KMS-11 (cell line): ENCODE measurements around the gene UGT1A6.
"Not testable (repeated sequence)": the region's sequence is repeated elsewhere in the genome, so short reads cannot be mapped to it uniquely, and the experiment has no call there.

ENCODE experiments used
- H2AFZ ChIP-seq: fragments of 200-600 bp; sonication (generic); 2 replicates; pipeline ENCODE4 v1.6.1; 2016; ENCODE audit warnings: antibody characterized with exemption, mixed run types, low read depth
- H3K27ac ChIP-seq: fragments of 200-600 bp; sonication (generic); 2 replicates; pipeline ENCODE4 v1.6.1; 2016; ENCODE audit warnings: mild to moderate bottlenecking, mixed run types
- H3K27me3 ChIP-seq: fragments of 200-600 bp; sonication (generic); 2 replicates; pipeline ENCODE4 v1.6.1; 2017; ENCODE audit warnings: mild to moderate bottlenecking, low read depth, mixed run types, moderate library complexity; ENCODE audit not compliant: insufficient read depth
- H3K36me3 ChIP-seq: fragments of 200-600 bp; sonication (generic); 2 replicates; pipeline ENCODE4 v1.6.1; 2017; ENCODE audit warnings: mild to moderate bottlenecking, mixed run types; ENCODE audit not compliant: insufficient read depth
- H3K4me1 ChIP-seq: fragments of 200-600 bp; sonication (generic); 2 replicates; pipeline ENCODE4 v1.6.1; 2016; ENCODE audit warnings: mild to moderate bottlenecking, low read depth, mixed run types; ENCODE audit not compliant: poor library complexity, severe bottlenecking
- H3K4me2 ChIP-seq: fragments of 200-600 bp; sonication (generic); 2 replicates; pipeline ENCODE4 v1.7.0; 2016; ENCODE audit warnings: mild to moderate bottlenecking, mixed run types
- H3K4me3 ChIP-seq: fragments of 200-600 bp; sonication (generic); IDR thresholded peaks from 2 replicates; pipeline ENCODE4 v1.6.1; 2017; ENCODE audit warnings: low read depth, low read length, mixed read lengths; ENCODE audit not compliant: insufficient read depth
- H3K79me2 ChIP-seq: fragments of 200-600 bp; sonication (generic); 2 replicates; pipeline ENCODE4 v1.6.1; 2016; ENCODE audit warnings: low read depth, mixed run types; ENCODE audit not compliant: insufficient read depth
- H3K9ac ChIP-seq: fragments of 200-600 bp; sonication (generic); 2 replicates; pipeline ENCODE4 v1.6.1; 2016; ENCODE audit warnings: mild to moderate bottlenecking, mixed run types
- H4K20me1 ChIP-seq: fragments of 200-600 bp; sonication (generic); 2 replicates; pipeline ENCODE4 v1.6.1; 2016; ENCODE audit warnings: mild to moderate bottlenecking, mixed run types; ENCODE audit not compliant: insufficient read depth
- TF ChIP-seq, protein P1 (sequence below): fragments of 200-600 bp; sonication (generic); conservative IDR thresholded peaks from 2 replicates; pipeline ENCODE4 v1.6.1; 2017; ENCODE audit warnings: low read depth, mild to moderate bottlenecking, antibody characterized with exemption, low read length, moderate library complexity, mixed read lengths

Gene UGT1A6

DNA sequence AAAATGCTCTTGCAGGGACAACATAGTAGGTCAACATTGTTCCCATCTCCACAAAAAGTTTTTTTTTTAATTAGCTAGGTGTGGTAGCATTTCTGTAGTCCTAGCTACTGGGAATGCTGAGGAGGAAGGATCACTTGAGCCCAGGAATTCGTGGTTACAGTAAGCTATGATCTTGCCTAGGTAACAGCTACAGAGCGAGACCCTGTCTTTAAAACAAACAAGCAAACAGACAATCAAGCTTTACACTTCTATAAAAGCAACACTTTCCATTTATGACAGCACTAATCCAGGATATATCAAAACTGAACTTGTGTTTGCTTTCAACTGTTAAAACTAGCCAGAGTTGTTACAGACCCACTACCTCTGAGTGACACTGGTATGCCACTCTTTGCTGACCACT is 48.2 kb downstream of the UGT1A6 start:
- no peaks in the 10 kb centered on the region for H3K27me3 ChIP-seq
- H3K79me2 ChIP-seq, result no peaks in the 10 kb centered on the region
- no peak overlapping the region for H3K27ac ChIP-seq
- H3K4me1 ChIP-seq, result no peaks in the 10 kb centered on the region
- no peaks in the 10 kb centered on the region for H4K20me1 ChIP-seq
- no peaks in the 10 kb centered on the region for H3K36me3 ChIP-seq
- no peak overlapping the region for H3K4me3 ChIP-seq
- H3K9ac ChIP-seq, result no peak overlapping the region
- no peak overlapping the region for H2AFZ ChIP-seq
- TF ChIP-seq, protein P1, sequence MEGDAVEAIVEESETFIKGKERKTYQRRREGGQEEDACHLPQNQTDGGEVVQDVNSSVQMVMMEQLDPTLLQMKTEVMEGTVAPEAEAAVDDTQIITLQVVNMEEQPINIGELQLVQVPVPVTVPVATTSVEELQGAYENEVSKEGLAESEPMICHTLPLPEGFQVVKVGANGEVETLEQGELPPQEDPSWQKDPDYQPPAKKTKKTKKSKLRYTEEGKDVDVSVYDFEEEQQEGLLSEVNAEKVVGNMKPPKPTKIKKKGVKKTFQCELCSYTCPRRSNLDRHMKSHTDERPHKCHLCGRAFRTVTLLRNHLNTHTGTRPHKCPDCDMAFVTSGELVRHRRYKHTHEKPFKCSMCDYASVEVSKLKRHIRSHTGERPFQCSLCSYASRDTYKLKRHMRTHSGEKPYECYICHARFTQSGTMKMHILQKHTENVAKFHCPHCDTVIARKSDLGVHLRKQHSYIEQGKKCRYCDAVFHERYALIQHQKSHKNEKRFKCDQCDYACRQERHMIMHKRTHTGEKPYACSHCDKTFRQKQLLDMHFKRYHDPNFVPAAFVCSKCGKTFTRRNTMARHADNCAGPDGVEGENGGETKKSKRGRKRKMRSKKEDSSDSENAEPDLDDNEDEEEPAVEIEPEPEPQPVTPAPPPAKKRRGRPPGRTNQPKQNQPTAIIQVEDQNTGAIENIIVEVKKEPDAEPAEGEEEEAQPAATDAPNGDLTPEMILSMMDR, result no peak
- H3K4me2 ChIP-seq, result no peak overlapping the region

DNA sequence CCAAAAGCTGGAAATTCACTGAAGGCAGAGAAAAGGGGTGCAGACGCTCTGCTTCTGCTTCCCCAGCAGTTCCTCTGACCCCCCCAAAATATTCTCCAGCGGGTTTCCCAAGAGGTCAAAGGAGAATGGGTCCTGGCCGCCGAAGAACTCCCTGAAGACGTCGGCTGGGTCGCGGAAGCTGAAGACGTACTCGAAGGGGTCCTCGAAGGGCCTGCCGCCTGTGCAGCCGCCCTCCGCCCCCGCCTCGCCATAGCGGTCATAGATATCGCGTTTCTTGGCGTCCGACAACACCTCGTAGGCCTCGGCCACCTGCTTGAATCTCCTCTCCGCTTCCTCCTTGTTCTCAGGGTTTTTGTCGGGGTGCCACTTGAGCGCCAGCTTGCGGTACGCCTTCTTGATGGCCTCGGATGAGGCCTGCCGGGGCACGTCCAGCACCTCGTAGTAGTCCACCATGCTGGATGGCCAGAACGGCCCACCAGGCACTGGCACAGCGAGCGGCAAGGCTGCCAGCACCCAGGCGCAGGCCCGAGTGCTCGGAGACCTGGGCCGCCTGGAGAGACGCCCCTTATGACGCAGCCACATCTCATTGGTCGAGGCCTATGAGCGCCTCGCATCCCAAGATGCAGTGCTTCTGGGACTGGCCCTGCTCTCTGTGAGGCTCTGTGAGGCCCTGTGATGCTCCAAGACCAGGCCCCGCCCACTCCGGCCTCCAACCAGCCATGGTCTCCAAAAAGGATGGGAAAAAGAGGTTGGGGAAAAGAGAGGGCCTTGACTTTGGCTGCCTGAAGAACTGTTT is 51.0 kb downstream of the UGT1A6 start:
- Histone ChIP-seq H3K4me1 (no peaks in the 10 kb centered on the region), H3K9ac (no peak overlapping the region), H3K4me2 (no peak overlapping the region), H3K4me3 (no peak overlapping the region), H3K27ac (no peak overlapping the region), H2AFZ (no peak overlapping the region), H3K36me3 (no peaks in the 10 kb centered on the region), H3K27me3 (no peaks in the 10 kb centered on the region), H3K79me2 (no peaks in the 10 kb centered on the region), H4K20me1 (no peaks in the 10 kb centered on the region)
- TF ChIP-seq, protein P1, result no peak

DNA sequence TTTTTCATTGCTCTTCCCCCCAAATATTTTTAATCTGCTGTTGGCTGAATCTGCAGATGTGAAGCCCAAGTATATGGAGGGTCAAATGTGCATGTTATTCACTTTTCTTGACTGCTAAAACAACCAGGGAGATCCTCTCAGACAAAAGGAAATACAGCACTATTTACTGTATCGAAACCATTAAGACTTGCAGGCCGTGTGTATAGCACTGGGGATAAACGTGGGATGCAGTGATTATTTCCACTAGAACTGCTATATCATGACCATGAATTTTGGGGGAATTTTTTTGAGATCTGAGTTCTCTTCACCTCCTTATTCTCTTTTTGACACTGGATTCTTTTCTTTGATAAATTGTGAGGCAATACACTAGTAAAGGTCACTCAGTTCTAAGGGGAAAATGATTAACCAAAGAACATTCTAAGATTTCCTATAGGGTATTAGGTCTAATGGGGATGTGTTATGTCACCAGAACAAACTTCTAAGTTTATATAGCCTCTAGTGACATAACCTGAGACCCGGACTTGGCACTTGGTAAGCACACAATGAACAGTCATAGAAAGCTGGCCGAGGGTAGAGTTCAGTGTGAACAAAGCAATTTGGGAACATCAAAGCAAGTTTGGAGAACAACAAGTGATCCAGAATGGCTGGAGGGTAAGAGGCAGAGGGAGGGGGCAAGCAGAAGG is 52.5 kb downstream of the UGT1A6 start:
- H2AFZ ChIP-seq, result no peak overlapping the region
- H3K79me2 ChIP-seq, result no peaks in the 10 kb centered on the region
- H3K4me1 ChIP-seq, result no peaks in the 10 kb centered on the region
- H3K4me3 ChIP-seq, result no peak overlapping the region
- H4K20me1 ChIP-seq, result no peaks in the 10 kb centered on the region
- H3K27me3 ChIP-seq, result no peaks in the 10 kb centered on the region
- no peak overlapping the region for H3K27ac ChIP-seq
- no peaks in the 10 kb centered on the region for H3K36me3 ChIP-seq
- TF ChIP-seq, protein P1, result no peak
- H3K4me2 ChIP-seq, result no peak overlapping the region
- no peak overlapping the region for H3K9ac ChIP-seq

DNA sequence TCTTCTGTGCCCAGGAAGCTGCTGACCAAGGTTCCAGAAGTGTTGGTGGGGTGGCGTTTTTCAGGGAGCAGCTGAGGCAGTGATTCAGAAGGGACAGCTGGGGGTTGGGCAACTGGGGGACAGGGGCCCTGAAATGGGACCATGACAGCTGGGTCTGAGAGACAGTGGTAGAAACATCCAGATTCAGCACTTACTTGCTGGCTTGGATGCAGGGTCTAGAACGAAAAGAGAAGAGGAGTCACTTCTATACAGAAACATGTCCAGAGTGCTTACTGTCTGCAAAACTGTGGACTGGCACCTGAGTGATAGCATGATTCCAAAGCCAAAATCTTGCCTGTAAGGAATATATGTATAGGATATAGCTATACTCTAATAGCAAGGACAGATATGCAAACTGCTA is 53.1 kb downstream of the UGT1A6 start:
- H3K9ac ChIP-seq, H4K20me1 ChIP-seq, H3K27ac ChIP-seq, H3K27me3 ChIP-seq, H3K4me1 ChIP-seq, H2AFZ ChIP-seq, H3K36me3 ChIP-seq, H3K4me3 ChIP-seq, H3K79me2 ChIP-seq, H3K4me2 ChIP-seq: not testable (repeated sequence)
